ENCODE data around the gene FGFR3. TPM values are rescaled to one million over a fixed set of nuclear protein-coding genes. Genes with fewer than 3 reads are reported as not detected.

Gene FGFR3
- total RNA-seq, 1 donor from 2014 or later: 34.2 TPM

GRCh38 chr4:1756079-1756478 is 37.0 kb upstream of the FGFR3 start:
- no peaks in the 10 kb centered on the region for H3K9me3 ChIP-seq
- no peak overlapping the region for H3K4me3 ChIP-seq
- no peaks in the 10 kb centered on the region for H3K27me3 ChIP-seq (ENCODE audit: low read depth)
- intact Hi-C loops (cut with DNase I): no loop called here
- DNase-seq (no peak), ATAC-seq (no peak)
- no peaks in the 10 kb centered on the region for H3K36me3 ChIP-seq
- H3K4me1 ChIP-seq: peaks cover 28% of the 10 kb centered on the region
- H3K27ac ChIP-seq: no peak overlapping the region
- no peak for TF ChIP-seq CTCF (IDR thresholded peaks at IDR 0.05)

- H3K4me1 ChIP-seq: peaks cover 22% of the 10 kb centered on the region
- no peak overlapping the region for H3K27ac ChIP-seq
- ATAC-seq: no peak
- DNase-seq: no peak
- H3K27me3 ChIP-seq (ENCODE audit: low read depth): no peaks in the 10 kb centered on the region
- intact Hi-C loops (cut with DNase I): no loop called here
- no peaks in the 10 kb centered on the region for H3K9me3 ChIP-seq
- no peak for TF ChIP-seq CTCF (IDR thresholded peaks at IDR 0.05)
- H3K4me3 ChIP-seq: no peak overlapping the region
- no peaks in the 10 kb centered on the region for H3K36me3 ChIP-seq
Observed at GRCh38 chr4:1756893-1757779, 36.0 kb upstream of the FGFR3 start.

GRCh38 chr4:1757836-1758235 is 35.3 kb upstream of the FGFR3 start:
- Histone ChIP-seq H3K27me3 (ENCODE audit: low read depth) (peaks cover under 1% of the 10 kb centered on the region), H3K27ac (no peak overlapping the region), H3K36me3 (no peaks in the 10 kb centered on the region), H3K4me3 (no peak overlapping the region), H3K4me1 (peaks cover 15% of the 10 kb centered on the region), H3K9me3 (no peaks in the 10 kb centered on the region)
- no peak for TF ChIP-seq CTCF (IDR thresholded peaks at IDR 0.05)
- DNase-seq: no peak
- no peak for ATAC-seq
- intact Hi-C loops (cut with DNase I): no loop called here

GRCh38 chr4:1758306-1759121 is 34.6 kb upstream of the FGFR3 start:
- DNase-seq (no peak), ATAC-seq (no peak)
- no peaks in the 10 kb centered on the region for H3K36me3 ChIP-seq
- intact Hi-C loops (cut with DNase I): no loop called here
- peak overlapping the region; percentile 31 for H3K27ac ChIP-seq
- H3K9me3 ChIP-seq: no peaks in the 10 kb centered on the region
- no peak overlapping the region for H3K4me3 ChIP-seq
- peaks cover 7% of the 10 kb centered on the region for H3K27me3 ChIP-seq (ENCODE audit: low read depth)
- H3K4me1 ChIP-seq: peaks cover 12% of the 10 kb centered on the region
- no peak for TF ChIP-seq CTCF (IDR thresholded peaks at IDR 0.05)

- Histone ChIP-seq H3K9me3 (no peaks in the 10 kb centered on the region), H3K27me3 (ENCODE audit: low read depth) (peaks cover 7% of the 10 kb centered on the region), H3K4me3 (no peak overlapping the region), H3K4me1 (peaks cover 18% of the 10 kb centered on the region), H3K27ac (peak overlapping the region; percentile 56), H3K36me3 (no peaks in the 10 kb centered on the region)
- DNase-seq (no peak), ATAC-seq (no peak)
- intact Hi-C loops (cut with DNase I): no loop called here
- no peak for TF ChIP-seq CTCF (IDR thresholded peaks at IDR 0.05)
Observed at GRCh38 chr4:1759170-1759817, 33.8 kb upstream of the FGFR3 start.

Data from lower lobe of right lung (tissue), 2 donors.